M059J (cell line): ENCODE results near the gene GNAO1. TPM values are rescaled to one million over a fixed set of nuclear protein-coding genes. Genes with fewer than 3 reads are reported as not detected.
"Not testable (repeated sequence)": the region's sequence is repeated elsewhere in the genome, so short reads cannot be mapped to it uniquely, and the experiment has no call there.

ENCODE experiments used
- DNase-seq: peaks from one replicate; pipeline ENCODE4 v3.0.0-alpha.2; 2012; ENCODE audit warnings: low read depth
- total RNA-seq: library from RNA; depleted of rRNA; stranded (reverse); fragments of >200 nt; shearing (Covaris generic); gene quantifications from 2 replicates; pipeline ENCODE4 v1.2.3, GENCODE V29; 2014; rRNA removed

The GNAO1 gene
- total RNA-seq, 1 experiment from 2014 or later: 10.9 TPM

GRCh38 chr16:56389554-56389953 lies 198.3 kb downstream of the GNAO1 start:
- peak; percentile 98 for DNase-seq

- DNase-seq: not testable (repeated sequence)
Observed at GRCh38 chr16:56396724-56397123, 205.4 kb downstream of the GNAO1 start.

DNA sequence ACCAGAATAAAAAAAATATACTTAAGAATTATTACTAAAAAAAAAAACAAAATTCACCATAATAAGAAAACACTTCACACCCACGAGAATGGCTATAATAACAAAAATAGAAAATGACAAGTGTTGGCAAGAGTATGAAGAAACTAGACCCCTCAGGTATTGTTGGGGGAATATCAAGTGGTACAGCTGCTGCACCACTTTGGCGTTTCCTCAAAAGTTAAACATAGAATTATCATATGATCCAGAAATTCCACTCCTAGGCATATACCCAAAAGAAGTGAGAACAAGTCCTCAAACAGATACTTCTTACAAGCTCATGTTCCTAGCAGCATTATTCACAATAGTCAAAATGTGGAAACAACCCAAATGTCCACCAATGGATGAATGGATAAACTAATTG lies 207.8 kb downstream of the GNAO1 start:
- DNase-seq: no peak

- no peak for DNase-seq
Observed at GRCh38 chr16:56399486-56399885, 208.2 kb downstream of the GNAO1 start.

DNA sequence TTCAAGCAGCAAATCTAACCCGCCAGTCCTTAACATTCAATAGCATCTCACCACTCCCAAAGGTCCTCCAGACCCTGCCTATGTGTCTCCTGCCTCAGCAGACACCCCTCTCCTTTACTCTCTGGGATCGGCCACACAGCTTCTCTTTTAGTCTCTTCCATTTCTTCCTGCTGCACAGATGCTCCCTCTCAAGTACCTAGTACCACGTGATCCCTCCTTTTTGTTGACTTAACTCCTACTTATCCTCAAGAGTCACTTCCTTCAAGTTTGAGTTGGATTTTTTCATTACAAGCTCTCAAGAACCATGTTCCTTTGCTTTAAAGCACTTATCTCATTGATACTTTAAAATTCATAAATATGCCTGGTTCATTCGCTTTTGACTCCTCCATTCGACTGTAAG lies 209.2 kb downstream of the GNAO1 start:
- DNase-seq: no peak

DNA sequence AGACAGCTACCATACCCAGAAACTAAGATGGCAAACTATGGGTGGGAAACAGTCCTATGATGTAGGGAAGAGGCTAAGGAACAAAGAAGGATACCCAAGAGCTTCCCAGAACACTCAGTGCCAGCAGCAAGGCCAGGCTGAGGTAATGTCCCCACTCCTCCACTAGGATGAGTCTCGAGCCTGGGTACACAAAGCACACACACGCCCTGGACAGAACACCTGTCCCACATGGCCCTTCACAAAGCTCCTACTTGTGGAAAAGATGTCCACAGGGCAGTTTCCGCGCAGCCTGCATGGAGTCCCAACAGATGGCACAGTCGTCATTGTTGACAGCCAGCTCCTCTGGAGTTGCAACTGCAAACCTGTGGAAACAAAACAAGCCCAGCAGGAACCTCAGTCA lies 210.2 kb downstream of the GNAO1 start:
- DNase-seq: no peak

GRCh38 chr16:56405977-56406672 lies 214.8 kb downstream of the GNAO1 start:
- no peak for DNase-seq

Other genes with a start within 250 kb of the GNAO1 start
- gene AMFR, start 234.1 kb downstream of the GNAO1 start, total RNA-seq: 128 and 196 TPM in 2 replicates